Stimulated activated CD4-positive, alpha-beta T cell treated with anti-CD3 and anti-CD28 coated beads, Interleukin-4, amount 100 ng/mL, for 4 hours (primary cell): ENCODE measurements around the gene DCST1.

Experiments used
- DNase-seq, 2 experiments: peaks; one replicate each; pipeline ENCODE4 v3.0.0-alpha.2; 2020

The DCST1 gene

DNA sequence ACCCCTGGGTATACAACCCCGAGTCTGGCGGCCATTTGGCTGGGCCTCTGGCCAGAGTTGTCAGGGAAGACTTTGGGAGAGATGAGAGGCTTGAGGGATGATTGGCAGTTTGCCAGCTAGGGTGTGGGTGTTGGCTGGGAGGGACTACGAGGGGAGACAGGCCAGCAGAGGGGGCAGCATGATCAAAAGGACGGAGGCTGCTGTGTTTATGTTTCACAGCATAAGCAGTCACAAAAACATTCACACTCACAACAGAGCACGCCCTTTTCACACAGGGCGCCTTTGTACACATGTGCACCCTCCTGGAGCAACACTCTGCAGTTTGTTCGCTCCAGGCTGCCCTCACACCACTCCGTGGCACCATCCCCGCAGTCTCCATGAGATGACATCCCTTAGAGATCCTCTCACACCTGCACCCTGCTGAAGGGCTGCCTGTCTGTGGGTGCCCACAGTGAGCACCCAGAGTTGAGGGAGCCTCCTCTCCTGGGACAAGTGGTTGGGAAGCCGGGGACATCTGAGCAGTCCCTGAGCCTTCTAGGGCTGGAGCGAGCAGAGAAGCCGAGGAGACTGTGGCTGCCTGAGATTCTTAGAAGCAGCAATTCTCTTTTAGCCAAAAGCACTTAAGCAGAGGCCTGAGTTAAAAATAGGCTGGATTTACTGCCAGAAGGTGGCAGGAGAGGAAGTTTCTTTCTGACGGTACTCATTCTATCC lies 60.4 kb downstream of the DCST1 start:
- no peak for DNase-seq

DNA sequence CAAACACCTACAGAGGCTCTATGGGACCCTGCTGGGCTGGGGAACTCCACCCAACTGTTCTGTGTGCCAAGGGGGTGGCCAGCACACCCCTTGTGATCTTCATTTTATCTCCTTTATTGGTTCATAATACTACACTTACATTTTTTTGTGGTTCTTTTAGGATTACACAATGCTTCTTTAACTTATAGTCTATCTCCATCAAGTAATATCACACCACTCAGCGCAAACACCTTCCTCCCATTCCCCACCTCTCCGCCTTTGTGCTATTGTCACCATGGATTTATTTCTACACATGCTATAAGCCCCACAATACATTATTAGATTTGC lies 61.0 kb downstream of the DCST1 start:
- DNase-seq: no peak

DNA sequence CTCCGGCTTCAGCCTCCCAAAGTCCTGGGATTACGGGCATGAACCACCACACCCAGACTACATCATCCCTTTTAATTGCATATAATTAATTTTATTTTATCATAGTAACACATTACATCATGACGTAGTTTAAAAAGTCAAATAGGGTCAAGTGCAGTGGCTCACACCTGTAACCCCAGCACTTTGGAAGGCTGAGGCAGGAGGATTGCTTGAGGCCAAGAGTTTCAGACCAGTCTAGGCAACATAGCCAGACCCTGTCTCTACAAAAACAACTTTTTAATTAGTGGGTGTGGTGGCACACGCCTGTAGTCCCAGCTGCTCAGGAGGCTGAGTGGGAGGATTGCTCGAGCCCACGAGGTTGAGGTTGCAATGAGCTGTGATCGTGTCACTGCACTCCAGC lies 65.7 kb downstream of the DCST1 start:
- DNase-seq: no peak
